Trophoblast cell (in vitro differentiated cells and primary cell): ENCODE results near the gene MAGI2.

Source experiments
- DNase-seq, 2 donors: peaks; one replicate each; pipeline ENCODE4 v3.0.0-alpha.2; 2016
- H2AFZ ChIP-seq: 2 replicates; pipeline ENCODE4 v1.6.1; 2013; ENCODE audit warnings: low read length, moderate library complexity, mild to moderate bottlenecking; ENCODE audit not compliant: insufficient read depth, poor library complexity
- H2AK5ac ChIP-seq: 2 replicates; pipeline ENCODE4 v1.6.1; 2013; ENCODE audit warnings: mild to moderate bottlenecking, low read length
- H2BK120ac ChIP-seq: 2 replicates; pipeline ENCODE4 v1.6.1; 2013; ENCODE audit warnings: low read length, mild to moderate bottlenecking, moderate library complexity; ENCODE audit not compliant: insufficient read depth, poor library complexity
- H2BK12ac ChIP-seq: 2 replicates; pipeline ENCODE4 v1.6.1; 2013; ENCODE audit warnings: mild to moderate bottlenecking, low read length, moderate library complexity
- H2BK5ac ChIP-seq: 2 replicates; pipeline ENCODE4 v1.6.1; 2013; ENCODE audit warnings: low read length, low read depth, moderate library complexity, mild to moderate bottlenecking; ENCODE audit not compliant: poor library complexity
- H3K14ac ChIP-seq: 2 replicates; pipeline ENCODE4 v1.6.1; 2013; ENCODE audit warnings: mild to moderate bottlenecking, low read length
- H3K18ac ChIP-seq: 2 replicates; pipeline ENCODE4 v1.6.1; 2013; ENCODE audit warnings: mild to moderate bottlenecking, low read length
- H3K23ac ChIP-seq: 2 replicates; pipeline ENCODE4 v1.6.1; 2013; ENCODE audit warnings: low read length
- H3K27ac ChIP-seq: 2 replicates; pipeline ENCODE4 v1.5.1; 2013; ENCODE audit warnings: low read depth, mild to moderate bottlenecking, inconsistent platforms, low read length, moderate library complexity
- H3K27me3 ChIP-seq: 2 replicates; pipeline ENCODE4 v1.6.1; 2013; ENCODE audit warnings: inconsistent platforms, mild to moderate bottlenecking, low read length, moderate library complexity; ENCODE audit not compliant: insufficient read depth
- H3K36me3 ChIP-seq, 2 experiments: 1 replicate in 1 of 2; 2 replicates in 1 of 2; pipeline ENCODE4 v1.6.1; 2013; ENCODE audit warnings: low read length in 2 of 2, mild to moderate bottlenecking in 2 of 2, moderate library complexity in 1 of 2; ENCODE audit not compliant: insufficient read depth in 2 of 2, control insufficient read depth in 1 of 2
- H3K4ac ChIP-seq: 2 replicates; pipeline ENCODE4 v1.6.1; 2013; ENCODE audit warnings: low read depth, mild to moderate bottlenecking, low read length, moderate library complexity
- H3K4me1 ChIP-seq, 2 experiments: 1 replicate in 1 of 2; 2 replicates in 1 of 2; pipeline ENCODE4 v1.6.1; 2013; ENCODE audit warnings: low read length in 2 of 2, mild to moderate bottlenecking in 2 of 2, moderate library complexity in 1 of 2; ENCODE audit not compliant: insufficient read depth in 2 of 2, control insufficient read depth in 1 of 2
- H3K4me2 ChIP-seq: 2 replicates; pipeline ENCODE4 v1.6.1; 2013; ENCODE audit warnings: inconsistent platforms, mild to moderate bottlenecking, low read length, moderate library complexity
- H3K4me3 ChIP-seq: 2 replicates; pipeline ENCODE4 v1.5.1; 2013; ENCODE audit warnings: mild to moderate bottlenecking, low read depth, low read length, inconsistent platforms
- H3K79me1 ChIP-seq: one replicate; pipeline ENCODE4 v1.6.1; 2013; ENCODE audit warnings: low read length
- H3K79me2 ChIP-seq: 2 replicates; pipeline ENCODE4 v1.6.1; 2013; ENCODE audit warnings: low read length, mild to moderate bottlenecking; ENCODE audit not compliant: control insufficient read depth, insufficient read depth, poor library complexity
- H3K9ac ChIP-seq: 2 replicates; pipeline ENCODE4 v1.6.1; 2013; ENCODE audit warnings: mild to moderate bottlenecking, low read length
- H3K9me3 ChIP-seq: 2 replicates; pipeline ENCODE4 v1.6.1; 2013; ENCODE audit warnings: low read depth, mild to moderate bottlenecking, control low read depth, inconsistent platforms, low read length; ENCODE audit not compliant: insufficient read depth
- H4K12ac ChIP-seq: 2 replicates; pipeline ENCODE4 v1.6.1; 2013; ENCODE audit warnings: low read depth, mild to moderate bottlenecking, low read length, moderate library complexity
- H4K8ac ChIP-seq: 2 replicates; pipeline ENCODE4 v1.6.1; 2013; ENCODE audit warnings: low read depth, mild to moderate bottlenecking, low read length, moderate library complexity
- H4K91ac ChIP-seq: one replicate; pipeline ENCODE4 v1.6.1; 2013; ENCODE audit warnings: low read depth, mild to moderate bottlenecking, low read length, moderate library complexity
- WGBS: extraction: QIAGEN DNeasy Blood & Tissue Kit; methylation state at CpG from one replicate; pipeline ENCODE4 v1.1.7; 2013; ENCODE audit warnings: missing lambda C conversion rate; ENCODE audit not compliant: insufficient read length, insufficient coverage; ENCODE audit errors: extremely low coverage; 5-methylcytosine and 5-hydroxymethylcytosine counted together

The MAGI2 gene

GRCh38 chr7:79458796-79459195 is 5.3 kb upstream of the MAGI2 start:
- H3K4me1 ChIP-seq, result peaks cover 0 to 4% of the 10 kb centered on the region in 2 experiments
- no peak overlapping the region for H3K23ac ChIP-seq
- H4K91ac ChIP-seq, result no peak overlapping the region
- H2BK120ac ChIP-seq, result no peak overlapping the region
- H3K79me2 ChIP-seq, result peaks cover 2% of the 10 kb centered on the region
- H3K4me3 ChIP-seq, result no peak overlapping the region
- no peak overlapping the region for H4K12ac ChIP-seq
- no peaks in the 10 kb centered on the region for H3K36me3 ChIP-seq
- H3K4ac ChIP-seq, result no peak overlapping the region
- H2BK12ac ChIP-seq, result no peak overlapping the region
- H3K9ac ChIP-seq, result no peak overlapping the region
- no peak overlapping the region for H2AK5ac ChIP-seq
- no peak overlapping the region for H3K27ac ChIP-seq
- no peak overlapping the region for H2BK5ac ChIP-seq
- H3K18ac ChIP-seq, result no peak overlapping the region
- no peak overlapping the region for H3K4me2 ChIP-seq
- H2AFZ ChIP-seq, result no peak overlapping the region
- H3K27me3 ChIP-seq, result peaks cover 3% of the 10 kb centered on the region
- peaks cover 4% of the 10 kb centered on the region for H3K79me1 ChIP-seq
- peaks cover under 1% of the 10 kb centered on the region for H3K9me3 ChIP-seq
- no peak overlapping the region for H4K8ac ChIP-seq
- DNase-seq, result no peak
- no peak overlapping the region for H3K14ac ChIP-seq

- WGBS, result no CpG with 5 or more reads among the region's 5 CpGs
- Histone ChIP-seq H3K14ac (no peak overlapping the region), H3K79me2 (peaks cover 2% of the 10 kb centered on the region), H4K8ac (no peak overlapping the region), H3K4ac (no peak overlapping the region), H3K27me3 (peaks cover 23% of the 10 kb centered on the region), H3K18ac (no peak overlapping the region), H3K36me3 (no peaks in the 10 kb centered on the region), H2BK5ac (no peak overlapping the region), H3K9ac (no peak overlapping the region), H2BK12ac (no peak overlapping the region), H3K79me1 (peaks cover 6% of the 10 kb centered on the region), H2AK5ac (no peak overlapping the region), H3K4me3 (no peak overlapping the region), H2BK120ac (no peak overlapping the region), H3K4me1 (peaks cover 13 to 22% of the 10 kb centered on the region in 2 experiments), H3K4me2 (no peak overlapping the region), H4K12ac (no peak overlapping the region), H3K27ac (no peak overlapping the region), H4K91ac (no peak overlapping the region), H3K9me3 (peaks cover 5% of the 10 kb centered on the region), H3K23ac (no peak overlapping the region), H2AFZ (no peak overlapping the region)
- no peak for DNase-seq
Measured at GRCh38 chr7:79455173-79455790, 1.8 kb upstream of the MAGI2 start.

- H3K9ac ChIP-seq, result peak overlapping the region; percentile 42
- WGBS, result no CpG with 5 or more reads among the region's 24 CpGs
- no peak overlapping the region for H4K91ac ChIP-seq
- peak overlapping the region; percentile 84 for H3K4me3 ChIP-seq
- H4K12ac ChIP-seq, result no peak overlapping the region
- no peak overlapping the region for H3K23ac ChIP-seq
- H3K9me3 ChIP-seq, result peaks cover 5% of the 10 kb centered on the region
- H2AK5ac ChIP-seq, result no peak overlapping the region
- no peak overlapping the region for H4K8ac ChIP-seq
- no peak overlapping the region for H3K14ac ChIP-seq
- no peak overlapping the region for H3K18ac ChIP-seq
- DNase-seq, result no peak
- peak overlapping the region; percentile 80 for H3K4me2 ChIP-seq
- no peak overlapping the region for H2BK120ac ChIP-seq
- peaks cover 23% of the 10 kb centered on the region for H3K27me3 ChIP-seq
- H3K4ac ChIP-seq, result no peak overlapping the region
- H2BK12ac ChIP-seq, result no peak overlapping the region
- H3K79me2 ChIP-seq, result peaks cover 2% of the 10 kb centered on the region
- no peak overlapping the region for H3K27ac ChIP-seq
- H2BK5ac ChIP-seq, result no peak overlapping the region
- H3K4me1 ChIP-seq, result peaks cover 13 to 22% of the 10 kb centered on the region in 2 experiments
- H3K36me3 ChIP-seq, result no peaks in the 10 kb centered on the region
- peaks cover 6% of the 10 kb centered on the region for H3K79me1 ChIP-seq
- H2AFZ ChIP-seq, result no peak overlapping the region
Measured at GRCh38 chr7:79454361-79454960, 994 bp upstream of the MAGI2 start.

DNA sequence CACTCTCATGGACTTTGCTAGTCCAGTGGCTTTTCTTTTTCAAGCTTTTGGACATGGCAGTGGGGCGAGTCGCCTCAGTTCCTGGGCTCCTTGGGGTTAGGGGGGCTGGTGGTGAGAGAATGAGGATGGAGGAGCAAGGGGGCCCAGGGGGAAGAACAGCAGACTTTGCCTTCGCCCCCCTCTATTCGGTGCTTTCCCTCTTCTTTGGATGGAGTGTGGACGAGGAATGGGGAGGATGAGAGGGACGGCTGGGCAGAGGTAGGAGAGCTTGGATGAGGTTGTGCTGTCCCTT is 255 bp downstream of the MAGI2 start:
- Histone ChIP-seq H3K27ac (no peak overlapping the region), H2AFZ (peak overlapping the region; percentile 94), H3K4ac (no peak overlapping the region), H3K79me2 (peaks cover 2% of the 10 kb centered on the region), H3K79me1 (peaks cover 6% of the 10 kb centered on the region), H2BK120ac (no peak overlapping the region), H3K36me3 (no peaks in the 10 kb centered on the region), H2BK12ac (no peak overlapping the region), H3K23ac (no peak overlapping the region), H3K18ac (no peak overlapping the region), H3K27me3 (peaks cover 23% of the 10 kb centered on the region), H4K12ac (no peak overlapping the region), H4K91ac (no peak overlapping the region), H4K8ac (no peak overlapping the region), H3K9me3 (peaks cover 5% of the 10 kb centered on the region), H2AK5ac (no peak overlapping the region), H3K4me1 (peaks cover 13 to 22% of the 10 kb centered on the region in 2 experiments), H3K4me2 (peak overlapping the region; percentile 80), H3K4me3 (peak overlapping the region; percentile 84), H2BK5ac (no peak overlapping the region), H3K14ac (no peak overlapping the region), H3K9ac (no peak overlapping the region)
- no peak for DNase-seq
- WGBS, result no CpG with 5 or more reads among the region's 6 CpGs
